ENCODE results near the gene LARGE2. TPM values are rescaled to one million over a fixed set of nuclear protein-coding genes. Genes with fewer than 3 reads are reported as not detected.

The LARGE2 gene
- total RNA-seq, 4 donors from 2014 or later = 2.5 TPM; not detected in 3

GRCh38 chr11:45885921-45886721 is 36.3 kb upstream of the LARGE2 start:
- no peaks in the 10 kb centered on the region for H3K9me3 ChIP-seq
- 72% methylated on average over 5 of the region's 43 CpGs; no CpG with 5 or more reads in 1 of the 2 donors for WGBS, 2 donors (ENCODE audit: low coverage in 1 of 2)
- TF ChIP-seq POLR2A (IDR thresholded peaks at IDR 0.05) (no peak), CTCF (IDR thresholded peaks at IDR 0.05) (peak in 1 of 4 experiments; percentile 1)
- ATAC-seq = no peak
- no peaks in the 10 kb centered on the region for H3K27me3 ChIP-seq
- peaks cover 0 to 17% (median 3%) of the 10 kb centered on the region in 3 donors for H3K4me1 ChIP-seq
- H3K4me3 ChIP-seq = peak overlapping the region; percentile 29 to 61
- H3K27ac ChIP-seq = no peak overlapping the region
- peaks cover 0 to 24% of the 10 kb centered on the region in 2 donors for H3K36me3 ChIP-seq

GRCh38 chr11:45886816-45887520 is 35.5 kb upstream of the LARGE2 start:
- H3K4me3 ChIP-seq = no peak overlapping the region
- no peaks in the 10 kb centered on the region for H3K27me3 ChIP-seq
- peaks cover 0 to 12% (median 3%) of the 10 kb centered on the region in 3 donors for H3K4me1 ChIP-seq
- no peak overlapping the region for H3K27ac ChIP-seq
- WGBS, 2 donors (ENCODE audit: low coverage in 1 of 2) = 100% methylated on average over 4 of the region's 4 CpGs; no CpG with 5 or more reads in 1 of the 2 donors
- peaks cover 0 to 16% of the 10 kb centered on the region in 2 donors for H3K36me3 ChIP-seq
- TF ChIP-seq EP300 (IDR thresholded peaks at IDR 0.05) (no peak), CTCF (IDR thresholded peaks at IDR 0.05) (no peak)
- no peaks in the 10 kb centered on the region for H3K9me3 ChIP-seq
- no peak for ATAC-seq

- no peaks in the 10 kb centered on the region for H3K27me3 ChIP-seq
- no peak overlapping the region for H3K27ac ChIP-seq
- no peaks in the 10 kb centered on the region for H3K9me3 ChIP-seq
- WGBS, 2 donors (ENCODE audit: low coverage in 1 of 2) = 91% methylated on average over 6 of the region's 10 CpGs; no CpG with 5 or more reads in 1 of the 2 donors
- no peak for ATAC-seq
- no peak overlapping the region for H3K4me3 ChIP-seq
- peaks cover 0 to 10% of the 10 kb centered on the region in 2 donors for H3K36me3 ChIP-seq
- H3K4me1 ChIP-seq = peaks cover 0 to 12% (median 3%) of the 10 kb centered on the region in 3 donors
- TF ChIP-seq EP300 (IDR thresholded peaks at IDR 0.05) (no peak), CTCF (IDR thresholded peaks at IDR 0.05) (no peak), POLR2A (IDR thresholded peaks at IDR 0.05) (no peak), POLR2AphosphoS5 (IDR thresholded peaks at IDR 0.05) (no peak)
These were observed 34.9 kb upstream of the LARGE2 start for GRCh38 chr11:45887587-45887986.

- no peak for TF ChIP-seq EP300 (IDR thresholded peaks at IDR 0.05)
- no peak for TF ChIP-seq POLR2AphosphoS5 (IDR thresholded peaks at IDR 0.05)
- no peak for TF ChIP-seq POLR2A (IDR thresholded peaks at IDR 0.05)
- no peak for TF ChIP-seq CTCF (IDR thresholded peaks at IDR 0.05)
- Histone ChIP-seq H3K36me3 (no peaks in the 10 kb centered on the region), H3K4me1 (peaks cover 0 to 12% (median 3%) of the 10 kb centered on the region in 3 donors), H3K27ac (no peak overlapping the region), H3K4me3 (no peak overlapping the region), H3K9me3 (no peaks in the 10 kb centered on the region), H3K27me3 (peaks cover 9% of the 10 kb centered on the region)
- no peak for ATAC-seq
- WGBS, 2 donors (ENCODE audit: low coverage in 1 of 2) = 82% methylated on average over 7 of the region's 8 CpGs; no CpG with 5 or more reads in 1 of the 2 donors
These were observed 32.9 kb upstream of the LARGE2 start for GRCh38 chr11:45889555-45889954.

Measured in gastroesophageal sphincter (tissue), 4 donors.